Measurements from ENCODE around the gene OR10J1.

GRCh38 chr1:159459551-159459950, 20.0 kb downstream of the OR10J1 start:
- TF ChIP-seq CTCF (IDR thresholded peaks at IDR 0.05), result no peak
- TF ChIP-seq POLR2A (IDR thresholded peaks at IDR 0.05), result no peak

Data from uterus (tissue), 2 donors.